Urinary bladder (tissue), 4 donors: ENCODE measurements around the gene VWA3B. TPM values are rescaled to one million over a fixed set of nuclear protein-coding genes. Genes with fewer than 3 reads are reported as not detected.
"Not testable (repeated sequence)": the region's sequence is repeated elsewhere in the genome, so short reads cannot be mapped to it uniquely, and the experiment has no call there.

ENCODE experiments used
- DNase-seq: peaks from one replicate; pipeline ENCODE4 v3.0.0-alpha.2; 2015; ENCODE audit errors: extremely low spot score
- H3K27ac ChIP-seq: one replicate; pipeline ENCODE4 v1.5.1; 2013; ENCODE audit warnings: low read depth, mild to moderate bottlenecking, moderate library complexity
- H3K36me3 ChIP-seq: one replicate; pipeline ENCODE4 v1.6.1; 2013; ENCODE audit warnings: mild to moderate bottlenecking, moderate library complexity; ENCODE audit not compliant: insufficient read depth
- H3K4me1 ChIP-seq: one replicate; pipeline ENCODE4 v1.6.1; 2013; ENCODE audit warnings: mild to moderate bottlenecking, moderate library complexity; ENCODE audit not compliant: insufficient read depth
- H3K4me3 ChIP-seq: one replicate; pipeline ENCODE4 v1.5.1; 2013; ENCODE audit warnings: low read depth, low read length
- WGBS: extraction: QIAGEN DNeasy Blood & Tissue Kit; methylation state at CpG from one replicate; pipeline ENCODE4 v1.1.7; 2013; 5-methylcytosine and 5-hydroxymethylcytosine counted together
- polyA plus RNA-seq: library from polyadenylated mRNA; stranded (reverse); fragments of 200-250 nt; gene quantifications from one replicate; pipeline ENCODE4 v1.2.3, GENCODE V29; 2013
- total RNA-seq: library from RNA; depleted of rRNA; stranded (reverse); fragments of >200 nt; gene quantifications from one replicate; pipeline ENCODE4 v1.2.3, GENCODE V29; 2014
- donor health status: healthy with polysubstance abuse.
- donor health status: healthy.

Gene VWA3B
- total and polyA plus RNA-seq, 2 donors = 0.11 to 0.48 TPM

GRCh38 chr2:98317214-98317613, 230.2 kb downstream of the VWA3B start:
- no peak overlapping the region for H3K4me3 ChIP-seq
- H3K27ac ChIP-seq = no peak overlapping the region
- no peaks in the 10 kb centered on the region for H3K4me1 ChIP-seq
- no peak for DNase-seq
- no peaks in the 10 kb centered on the region for H3K36me3 ChIP-seq
- 30% methylated on average over 3 of the region's 3 CpGs for WGBS

- not testable (repeated sequence) for H3K4me1 ChIP-seq, H3K36me3 ChIP-seq, H3K27ac ChIP-seq, DNase-seq, H3K4me3 ChIP-seq
- WGBS = 87% methylated on average over 3 of the region's 3 CpGs
These were observed 233.2 kb downstream of the VWA3B start for GRCh38 chr2:98320171-98320570.

GRCh38 chr2:98324181-98324580, 237.2 kb downstream of the VWA3B start:
- 69% methylated on average over 2 of the region's 2 CpGs for WGBS

GRCh38 chr2:98327776-98328175, 240.8 kb downstream of the VWA3B start:
- no peak overlapping the region for H3K4me3 ChIP-seq
- no peak overlapping the region for H3K27ac ChIP-seq
- H3K4me1 ChIP-seq = no peaks in the 10 kb centered on the region
- no peaks in the 10 kb centered on the region for H3K36me3 ChIP-seq
- DNase-seq = no peak
- 95% methylated on average over 4 of the region's 4 CpGs for WGBS

More at GRCh38 chr2:98324181-98324580, 237.2 kb downstream of the VWA3B start:
- Histone ChIP-seq H3K4me3 (no peak overlapping the region), H3K27ac (no peak overlapping the region), H3K36me3 (no peaks in the 10 kb centered on the region), H3K4me1 (no peaks in the 10 kb centered on the region)
- DNase-seq = no peak

- no peak overlapping the region for H3K4me3 ChIP-seq
- no peak for DNase-seq
- WGBS = 88% methylated on average over 4 of the region's 4 CpGs
- H3K4me1 ChIP-seq = no peaks in the 10 kb centered on the region
- no peaks in the 10 kb centered on the region for H3K36me3 ChIP-seq
- H3K27ac ChIP-seq = no peak overlapping the region
These were observed 242.6 kb downstream of the VWA3B start for GRCh38 chr2:98329549-98329948.

- Histone ChIP-seq H3K4me3 (no peak overlapping the region), H3K27ac (no peak overlapping the region), H3K4me1 (no peaks in the 10 kb centered on the region), H3K36me3 (no peaks in the 10 kb centered on the region)
- WGBS = 86% methylated on average over 5 of the region's 5 CpGs
- no peak for DNase-seq
These were observed 246.0 kb downstream of the VWA3B start for GRCh38 chr2:98332989-98333388.

GRCh38 chr2:98333922-98334321, 247.0 kb downstream of the VWA3B start:
- no peak overlapping the region for H3K27ac ChIP-seq
- no peak for DNase-seq
- H3K4me1 ChIP-seq = no peaks in the 10 kb centered on the region
- 74% methylated on average over 2 of the region's 2 CpGs for WGBS
- no peak overlapping the region for H3K4me3 ChIP-seq
- no peaks in the 10 kb centered on the region for H3K36me3 ChIP-seq

- Histone ChIP-seq H3K4me3 (no peak overlapping the region), H3K27ac (no peak overlapping the region), H3K4me1 (no peaks in the 10 kb centered on the region), H3K36me3 (no peaks in the 10 kb centered on the region)
- WGBS = 13% methylated on average over 4 of the region's 4 CpGs
- no peak for DNase-seq
These were observed 247.6 kb downstream of the VWA3B start for GRCh38 chr2:98334439-98335078.

GRCh38 chr2:98335271-98335670, 248.3 kb downstream of the VWA3B start:
- WGBS = 81% methylated on average over 3 of the region's 3 CpGs
- DNase-seq = no peak

GRCh38 chr2:98341241-98341640, 254.3 kb downstream of the VWA3B start:
- Histone ChIP-seq H3K36me3 (no peaks in the 10 kb centered on the region), H3K4me3 (no peak overlapping the region), H3K4me1 (no peaks in the 10 kb centered on the region), H3K27ac (no peak overlapping the region)
- no peak for DNase-seq
- WGBS = 94% methylated on average over 2 of the region's 2 CpGs

More at GRCh38 chr2:98335271-98335670, 248.3 kb downstream of the VWA3B start:
- no peaks in the 10 kb centered on the region for H3K4me1 ChIP-seq
- H3K36me3 ChIP-seq = no peaks in the 10 kb centered on the region
- no peak overlapping the region for H3K4me3 ChIP-seq
- H3K27ac ChIP-seq = no peak overlapping the region

- 20% methylated on average over 3 of the region's 3 CpGs for WGBS
- no peak for DNase-seq
- Histone ChIP-seq H3K4me3 (no peak overlapping the region), H3K4me1 (no peaks in the 10 kb centered on the region), H3K36me3 (no peaks in the 10 kb centered on the region), H3K27ac (no peak overlapping the region)
These were observed 256.3 kb downstream of the VWA3B start for GRCh38 chr2:98343285-98343684.

GRCh38 chr2:98346311-98347236, 259.6 kb downstream of the VWA3B start, which contains the start of gene CNGA3:
TSS of gene CNGA3 (plus strand) at chr2:98346456. CDS start at chr2:98369976, 23,520 bp downstream.
- 2% methylated on average over 72 of the region's 72 CpGs for WGBS
- Histone ChIP-seq H3K36me3 (no peaks in the 10 kb centered on the region), H3K4me3 (no peak within 1 kb of the TSS), H3K27ac (no peak within 1 kb of the TSS), H3K4me1 (no peaks in the 10 kb centered on the region)
- no peak for DNase-seq

GRCh38 chr2:98347298-98348065, 260.5 kb downstream of the VWA3B start:
- DNase-seq = no peak
- 7% methylated on average over 54 of the region's 54 CpGs for WGBS
- no peaks in the 10 kb centered on the region for H3K4me1 ChIP-seq
- no peak overlapping the region for H3K4me3 ChIP-seq
- H3K36me3 ChIP-seq = no peaks in the 10 kb centered on the region
- H3K27ac ChIP-seq = no peak overlapping the region
